Naive thymus-derived CD8-positive, alpha-beta T cell (primary cell): ENCODE measurements around the gene DNAH17. TPM values are rescaled to one million over a fixed set of nuclear protein-coding genes. Genes with fewer than 3 reads are reported as not detected.

Experiments
- ATAC-seq, 2 donors: fragments of 150-1000 bp; cut with Tn5 transposase in 1 of 2; sonication (Bioruptor Pico), chemical (Tn5 transposase) in 1 of 2; 1 replicate in 1 of 2; 2 replicates in 1 of 2; pipeline ENCODE4 v1.10.0; 2021; ENCODE audit warnings: mild to moderate bottlenecking in 2 of 2, moderate library complexity in 2 of 2
- POLR2A ChIA-PET: fragments of 350-600 bp; sonication (Branson Sonifier 250); formaldehyde crosslinking; loops from one replicate; lab custom pipeline; 2021; ENCODE audit warnings: antibody characterized with exemption; lab: Charles Lee
- DNase-seq, 10 donors: peaks; one replicate each; pipeline versions ENCODE4 v3.0.0 to v3.0.0-alpha.2; 2020 to 2022
- H3K27ac Mint-ChIP-seq, 10 donors: one replicate each; pipeline ENCODE4 v1.8.0; 2020 to 2022; ENCODE audit warnings: mild to moderate bottlenecking in 10 of 10, mixed read lengths in 10 of 10, moderate library complexity in 4 of 10, inconsistent platforms in 1 of 10
- H3K27me3 Mint-ChIP-seq, 5 donors: one replicate each; pipeline ENCODE4 v1.8.0; 2021 to 2022; ENCODE audit warnings: mixed read lengths in 5 of 5
- H3K36me3 Mint-ChIP-seq, 3 donors: one replicate each; pipeline ENCODE4 v1.8.0; 2020 to 2022; ENCODE audit warnings: mixed read lengths in 3 of 3, mild to moderate bottlenecking in 2 of 3, inconsistent platforms in 1 of 3
- H3K4me1 Mint-ChIP-seq, 4 donors: one replicate each; pipeline ENCODE4 v1.8.0; 2021 to 2022; ENCODE audit warnings: mixed read lengths in 4 of 4
- H3K4me3 Mint-ChIP-seq, 10 donors: one replicate each; pipeline ENCODE4 v1.8.0; 2020 to 2022; ENCODE audit warnings: mild to moderate bottlenecking in 10 of 10, mixed read lengths in 10 of 10, moderate library complexity in 6 of 10, inconsistent platforms in 1 of 10
- H3K9me3 Mint-ChIP-seq, 9 donors: one replicate each; pipeline ENCODE4 v1.8.0; 2020 to 2022; ENCODE audit warnings: mixed read lengths in 9 of 9, mild to moderate bottlenecking in 3 of 9, inconsistent platforms in 1 of 9, moderate library complexity in 1 of 9
- polyA plus RNA-seq, 3 donors: library from polyadenylated mRNA; unstranded; fragments of 300-500 nt; fragmentation: Illumina TruSeq; gene quantifications; one replicate each; pipeline ENCODE4 v1.2.3, GENCODE V29; 2021
- total RNA-seq, 8 experiments: library from RNA in 2 of 8; stranded (reverse) in 2 of 8; gene quantifications; one replicate each; pipeline ENCODE4 v1.2.3 and lab custom pipeline; 2021 to 2026

DNAH17 gene
- total RNA-seq (under 1 TPM in 1 of 2 experiments, not detected in 1; 0.81 TPM), polyA plus RNA-seq (under 1 TPM in 2 of 3 donors, not detected in 1; 0.28 to 0.38 TPM), total RNA-seq (lab: John Stamatoyannopoulos, UW) (0 to 2.0 (median 0.58) reads per million in 6 experiments)

DNA sequence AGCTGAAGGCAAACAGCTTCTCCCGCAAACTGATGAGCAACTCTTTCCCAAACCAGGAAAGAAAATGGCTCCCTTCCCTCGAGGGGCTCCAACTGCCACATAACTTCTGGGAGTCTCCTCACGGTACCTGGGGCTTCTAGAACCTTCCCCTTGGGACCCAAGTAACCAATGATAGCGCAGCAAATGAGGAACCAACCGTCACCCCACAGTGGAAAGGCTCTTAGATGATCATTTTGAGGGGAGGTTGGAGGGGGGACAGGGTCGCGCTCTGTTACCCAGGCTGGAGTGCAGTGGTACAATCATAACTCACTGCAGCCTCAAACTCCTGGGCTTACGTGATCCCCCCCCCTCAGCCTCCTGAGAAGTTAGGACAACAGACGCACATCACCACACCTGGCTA lies at the start of gene DNAH17:
DNAH17 (minus strand) TSS at position 101 of the 400 bp plus-strand sequence. CDS start 2,339 bp downstream, outside the sequence.
- Mint-ChIP-seq H3K36me3 (no peaks in the 10 kb centered on the region), H3K4me3 (no peak within 1 kb of the TSS), H3K27me3 (no peaks in the 10 kb centered on the region), H3K4me1 (no peaks in the 10 kb centered on the region), H3K27ac (no peak within 1 kb of the TSS), H3K9me3 (no peaks in the 10 kb centered on the region)
- DNase-seq: no peak
- ATAC-seq: no peak
- POLR2A ChIA-PET: interaction anchor here (0.9 kb wide), 1 partner anchor 20 kb away, joined by 3 read pairs; no protein-coding TSS in a partner anchor

- POLR2A ChIA-PET: no interaction called here
- H3K9me3 Mint-ChIP-seq: peaks cover 0 to 7% (median 0%) of the 10 kb centered on the region in 9 donors
- no peaks in the 10 kb centered on the region for H3K27me3 Mint-ChIP-seq
- H3K27ac Mint-ChIP-seq: no peak overlapping the region
- DNase-seq (no peak), ATAC-seq (no peak)
- peaks cover 0 to 1% (median 0%) of the 10 kb centered on the region in 4 donors for H3K4me1 Mint-ChIP-seq
- no peak overlapping the region for H3K4me3 Mint-ChIP-seq
- peaks cover 0 to 6% (median 0%) of the 10 kb centered on the region in 3 donors for H3K36me3 Mint-ChIP-seq
Observed at GRCh38 chr17:78624324-78625151, 47.3 kb upstream of the DNAH17 start.

GRCh38 chr17:78623541-78623940 lies 46.3 kb upstream of the DNAH17 start:
- ATAC-seq (no peak), DNase-seq (no peak)
- Mint-ChIP-seq H3K4me1 (peaks cover 0 to 1% (median 0%) of the 10 kb centered on the region in 4 donors), H3K9me3 (peaks cover 0 to 7% (median 0%) of the 10 kb centered on the region in 9 donors), H3K4me3 (no peak overlapping the region), H3K27ac (no peak overlapping the region), H3K36me3 (peaks cover 0 to 6% (median 0%) of the 10 kb centered on the region in 3 donors), H3K27me3 (no peaks in the 10 kb centered on the region)
- POLR2A ChIA-PET: no interaction called here

DNA sequence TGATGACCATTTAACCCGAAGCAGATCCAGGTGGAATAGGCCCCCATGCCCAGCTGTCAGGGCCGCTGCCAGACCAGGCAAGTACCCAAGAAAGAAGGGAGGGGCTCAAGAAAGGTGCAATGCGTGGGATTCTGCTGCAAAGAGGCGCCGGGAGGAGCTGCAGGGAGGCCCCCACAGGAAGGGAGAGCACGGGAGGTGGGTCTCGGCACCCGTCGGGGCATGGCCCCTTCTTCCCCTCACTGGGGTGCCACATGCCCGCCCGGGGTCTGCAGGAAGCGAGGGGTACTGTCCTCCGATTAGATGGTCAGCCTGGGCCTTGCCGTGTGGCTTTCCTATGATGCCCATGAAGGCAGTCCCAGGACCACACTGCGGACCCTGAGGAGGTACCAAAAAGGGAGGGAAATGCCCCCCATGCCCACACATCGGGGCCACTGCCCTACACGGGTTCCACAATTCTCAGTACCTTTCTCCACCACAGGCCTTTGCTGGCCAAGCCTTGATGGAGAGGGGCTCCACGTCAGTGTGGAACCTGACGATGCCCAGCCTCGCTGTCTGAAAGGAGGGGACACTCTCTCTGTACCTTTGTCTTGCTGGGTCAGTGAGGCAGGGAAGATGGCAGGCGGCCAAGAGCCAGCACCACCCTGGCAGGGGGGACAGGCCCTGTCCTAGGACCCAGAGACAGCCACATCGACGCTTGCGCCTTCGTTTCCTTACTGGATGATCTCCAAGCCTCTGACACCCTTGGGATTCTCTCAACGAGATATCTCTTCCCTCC lies 45.5 kb upstream of the DNAH17 start:
- peaks cover 0 to 7% (median 0%) of the 10 kb centered on the region in 9 donors for H3K9me3 Mint-ChIP-seq
- POLR2A ChIA-PET: no interaction called here

GRCh38 chr17:78621720-78622490 lies 44.7 kb upstream of the DNAH17 start:
- DNase-seq (no peak), ATAC-seq (no peak)
- H3K27me3 Mint-ChIP-seq: no peaks in the 10 kb centered on the region
- POLR2A ChIA-PET: no interaction called here
- no peak overlapping the region for H3K27ac Mint-ChIP-seq
- peaks cover 0 to 4% (median 0%) of the 10 kb centered on the region in 4 donors for H3K4me1 Mint-ChIP-seq
- peaks cover 0 to 6% (median 0%) of the 10 kb centered on the region in 3 donors for H3K36me3 Mint-ChIP-seq
- H3K9me3 Mint-ChIP-seq: peaks cover 0 to 7% (median 0%) of the 10 kb centered on the region in 9 donors
- no peak overlapping the region for H3K4me3 Mint-ChIP-seq

More for the DNA sequence above, 45.5 kb upstream of the DNAH17 start:
- DNase-seq (no peak), ATAC-seq (no peak)
- H3K4me3 Mint-ChIP-seq: no peak overlapping the region
- peak overlapping the region in 1 of 10 donors; percentile 31 for H3K27ac Mint-ChIP-seq
- H3K4me1 Mint-ChIP-seq: peaks cover 0 to 4% (median 0%) of the 10 kb centered on the region in 4 donors
- peaks cover 0 to 6% (median 0%) of the 10 kb centered on the region in 3 donors for H3K36me3 Mint-ChIP-seq
- H3K27me3 Mint-ChIP-seq: no peaks in the 10 kb centered on the region

DNA sequence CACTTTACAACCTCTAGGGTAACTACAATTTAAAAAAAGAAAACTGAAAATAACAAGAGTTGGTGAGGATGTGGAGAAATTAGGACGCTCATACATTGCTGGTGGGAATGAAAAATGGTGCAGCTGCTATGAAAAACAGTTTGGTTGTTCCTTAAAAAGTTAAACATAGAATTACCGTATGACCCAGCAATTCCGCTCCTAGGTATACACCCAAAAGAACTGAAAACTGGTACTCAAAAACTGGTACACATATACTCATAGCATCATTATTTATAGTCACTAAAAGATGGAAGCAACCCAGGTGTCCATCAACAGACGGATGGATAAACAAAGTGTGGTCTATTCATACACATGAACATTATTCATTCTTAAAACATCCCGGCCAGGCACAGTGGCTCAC lies 42.9 kb upstream of the DNAH17 start:
- ATAC-seq (no peak), DNase-seq (no peak)
- Mint-ChIP-seq H3K27ac (no peak overlapping the region), H3K36me3 (peaks cover 0 to 6% (median 0%) of the 10 kb centered on the region in 3 donors), H3K4me1 (peaks cover 0 to 4% (median 0%) of the 10 kb centered on the region in 4 donors), H3K9me3 (peaks cover 0 to 7% (median 0%) of the 10 kb centered on the region in 9 donors), H3K4me3 (no peak overlapping the region), H3K27me3 (no peaks in the 10 kb centered on the region)
- POLR2A ChIA-PET: no interaction called here

DNA sequence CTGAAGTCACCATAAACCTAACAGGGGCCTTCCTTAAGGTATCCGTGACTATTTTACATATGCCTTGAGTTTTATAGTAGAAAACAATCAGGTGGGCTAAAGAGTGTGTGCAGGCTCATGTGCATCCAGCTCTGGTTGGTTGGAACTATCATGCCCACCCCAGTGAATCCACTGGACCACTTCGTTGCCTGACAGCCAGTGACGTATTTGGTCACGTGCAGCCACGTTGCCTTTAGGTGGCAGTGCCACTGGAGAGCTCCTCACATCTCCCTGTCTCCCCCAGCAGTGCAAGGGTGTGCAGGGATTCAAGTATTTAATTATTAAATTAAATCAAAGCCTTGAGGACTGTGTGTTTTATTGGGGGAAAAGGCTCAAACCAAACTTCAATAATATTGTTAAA lies 42.1 kb upstream of the DNAH17 start:
- ATAC-seq (no peak), DNase-seq (no peak)
- Mint-ChIP-seq H3K36me3 (peaks cover 0 to 6% (median 0%) of the 10 kb centered on the region in 3 donors), H3K27ac (no peak overlapping the region), H3K4me3 (no peak overlapping the region), H3K9me3 (peaks cover 0 to 7% (median 0%) of the 10 kb centered on the region in 9 donors), H3K27me3 (peaks cover 0 to 1% (median 0%) of the 10 kb centered on the region in 5 donors), H3K4me1 (peaks cover 0 to 4% (median 0%) of the 10 kb centered on the region in 4 donors)
- POLR2A ChIA-PET: no interaction called here

DNA sequence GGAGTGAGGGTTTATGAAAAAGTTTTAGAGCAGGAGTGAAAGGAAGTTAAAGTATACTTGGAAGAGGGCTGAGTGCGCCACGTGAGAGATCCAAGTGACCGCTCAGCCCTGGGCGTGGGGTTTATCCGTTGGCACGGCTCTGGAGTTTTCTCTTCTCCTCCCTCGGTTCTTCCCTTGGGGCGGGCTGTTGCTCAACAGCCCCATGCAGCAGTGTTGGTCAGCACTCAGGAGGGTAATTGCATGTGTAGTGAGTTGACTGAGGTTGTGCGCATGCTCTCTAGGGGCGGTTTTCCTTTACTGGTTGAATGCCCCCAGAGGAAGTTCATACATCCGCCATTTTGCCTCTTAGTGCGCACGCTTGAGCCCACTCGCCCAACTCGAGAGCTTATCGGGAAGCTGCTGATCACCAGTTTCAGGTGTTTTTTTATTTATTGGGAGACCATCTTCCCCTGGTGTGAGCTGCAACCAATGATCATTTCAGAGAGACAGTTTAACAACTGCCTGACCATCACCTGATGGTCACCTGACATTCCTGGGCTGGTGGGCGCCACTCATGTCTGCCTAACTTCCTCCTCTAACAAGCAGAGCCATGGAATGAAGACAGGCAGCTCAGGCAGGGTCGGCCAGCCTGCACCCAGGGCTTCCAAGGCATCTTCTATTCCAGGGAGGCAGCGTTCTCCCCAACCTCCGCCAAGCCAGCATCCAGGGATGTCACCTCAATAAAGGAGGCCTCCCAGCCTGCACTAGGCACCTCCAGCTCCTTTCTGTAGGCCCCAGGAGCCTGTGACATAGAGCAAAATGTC lies 41.3 kb upstream of the DNAH17 start:
- H3K27me3 Mint-ChIP-seq: peaks cover 0 to 1% (median 0%) of the 10 kb centered on the region in 5 donors
- POLR2A ChIA-PET: no interaction called here
- peaks cover 0 to 7% (median 0%) of the 10 kb centered on the region in 9 donors for H3K9me3 Mint-ChIP-seq
- H3K4me1 Mint-ChIP-seq: peaks cover 0 to 4% (median 0%) of the 10 kb centered on the region in 4 donors
- DNase-seq (no peak), ATAC-seq (no peak)
- no peak overlapping the region for H3K4me3 Mint-ChIP-seq
- peak overlapping the region in 1 of 10 donors; percentile 79 for H3K27ac Mint-ChIP-seq
- peaks cover 0 to 5% (median 0%) of the 10 kb centered on the region in 3 donors for H3K36me3 Mint-ChIP-seq

DNA sequence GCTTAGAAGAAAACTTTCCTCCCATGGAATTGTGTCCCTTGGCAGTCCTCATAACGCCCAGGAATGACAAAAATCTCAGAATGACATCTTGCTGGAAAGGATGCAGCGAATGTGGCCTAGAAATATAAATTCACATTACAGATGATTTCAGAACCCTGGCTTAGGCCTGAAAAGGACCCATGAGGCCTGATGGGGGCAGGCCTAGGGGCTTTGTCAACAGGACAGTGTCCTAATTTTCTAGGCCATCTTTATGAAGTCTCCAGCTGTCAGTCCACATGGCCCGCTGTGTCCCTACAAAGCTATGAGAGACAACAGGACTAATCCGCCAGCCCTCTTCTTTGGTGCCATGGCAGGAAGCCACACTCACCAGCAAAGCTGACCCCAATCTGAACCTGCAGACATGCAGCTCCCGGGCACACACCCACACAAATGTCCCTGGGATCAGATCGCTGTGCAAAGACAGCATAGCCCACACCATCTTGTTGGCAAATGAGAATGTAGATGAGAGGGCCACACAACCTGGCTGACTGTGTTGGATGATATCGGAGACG lies 40.4 kb upstream of the DNAH17 start:
- Mint-ChIP-seq H3K9me3 (peaks cover 0 to 7% (median 0%) of the 10 kb centered on the region in 9 donors), H3K27ac (peak overlapping the region in 2 of 10 donors; percentile 57 to 79), H3K27me3 (peaks cover 0 to 1% (median 0%) of the 10 kb centered on the region in 5 donors), H3K4me3 (no peak overlapping the region), H3K4me1 (peaks cover 0 to 4% (median 0%) of the 10 kb centered on the region in 4 donors), H3K36me3 (no peaks in the 10 kb centered on the region)
- no peak for ATAC-seq
- POLR2A ChIA-PET: no interaction called here
- no peak for DNase-seq

- H3K4me1 Mint-ChIP-seq: peaks cover 0 to 4% (median 0%) of the 10 kb centered on the region in 4 donors
- H3K27me3 Mint-ChIP-seq: peaks cover 0 to 1% (median 0%) of the 10 kb centered on the region in 5 donors
- H3K4me3 Mint-ChIP-seq: no peak overlapping the region
- H3K27ac Mint-ChIP-seq: no peak overlapping the region
- ATAC-seq: no peak
- peaks cover 0 to 7% (median 0%) of the 10 kb centered on the region in 9 donors for H3K9me3 Mint-ChIP-seq
- POLR2A ChIA-PET: no interaction called here
- no peaks in the 10 kb centered on the region for H3K36me3 Mint-ChIP-seq
- no peak for DNase-seq
Observed at GRCh38 chr17:78616946-78617345, 39.8 kb upstream of the DNAH17 start.

DNA sequence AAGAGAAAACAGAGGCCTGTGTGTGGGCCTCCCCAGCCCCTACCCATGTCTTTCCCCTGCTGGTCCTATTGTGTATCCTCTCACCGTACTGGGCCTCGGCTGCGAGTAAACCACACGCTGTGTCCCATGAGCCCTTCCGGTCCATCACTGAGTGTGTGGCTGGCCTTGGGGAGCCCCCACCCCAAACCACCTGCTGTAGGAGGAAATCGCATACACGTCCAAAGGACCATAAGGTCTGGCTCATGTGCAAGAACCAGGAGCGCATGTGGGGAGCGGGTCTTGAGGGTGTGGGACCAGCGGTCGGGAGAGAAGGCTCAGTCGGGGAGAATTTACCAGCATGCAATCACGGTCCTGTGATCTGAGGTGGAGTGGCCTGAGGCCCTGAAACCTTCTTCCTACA lies 38.4 kb upstream of the DNAH17 start:
- Mint-ChIP-seq H3K4me3 (no peak overlapping the region), H3K27me3 (peaks cover 0 to 1% (median 0%) of the 10 kb centered on the region in 5 donors), H3K4me1 (peaks cover 0 to 4% (median 0%) of the 10 kb centered on the region in 4 donors), H3K27ac (no peak overlapping the region), H3K36me3 (no peaks in the 10 kb centered on the region), H3K9me3 (peaks cover 0 to 7% (median 0%) of the 10 kb centered on the region in 9 donors)
- POLR2A ChIA-PET: no interaction called here
- ATAC-seq (no peak), DNase-seq (no peak)
